Activated T-cell treated with anti-CD3 and anti-CD28 coated beads, Interleukin-2, amount 50 U/mL, for 4 hours (primary cell): ENCODE data around the gene PDILT. TPM values are rescaled to one million over a fixed set of nuclear protein-coding genes. Genes with fewer than 3 reads are reported as not detected.
"Not testable (repeated sequence)": the region's sequence is repeated elsewhere in the genome, so short reads cannot be mapped to it uniquely, and the experiment has no call there.

Experiments
- ATAC-seq, 2 donors: fragments of 200-7000 bp; cut with Tn5 transposase; one replicate each; pipeline ENCODE4 v1.10.0; 2021
- DNase-seq: peaks from one replicate; pipeline ENCODE4 v3.0.0-alpha.2; 2020
- H3K27me3 Mint-ChIP-seq: one replicate; pipeline ENCODE4 v1.8.0; 2021; ENCODE audit warnings: low read depth, mixed read lengths
- H3K36me3 Mint-ChIP-seq: one replicate; pipeline ENCODE4 v1.8.0; 2022; ENCODE audit warnings: mixed read lengths; ENCODE audit not compliant: insufficient read depth
- H3K4me1 Mint-ChIP-seq: one replicate; pipeline ENCODE4 v1.8.0; 2021; ENCODE audit warnings: low read depth, mixed read lengths
- H3K4me3 Mint-ChIP-seq: one replicate; pipeline ENCODE4 v1.8.0; 2021; ENCODE audit warnings: mild to moderate bottlenecking, moderate library complexity, mixed read lengths
- H3K9me3 Mint-ChIP-seq: one replicate; pipeline ENCODE4 v1.8.0; 2021; ENCODE audit warnings: mixed read lengths
- total RNA-seq, 3 donors: library from RNA; stranded (reverse); gene quantifications; one replicate each; pipeline ENCODE4 v1.2.1, GENCODE V29; 2021

PDILT gene
- total RNA-seq, 3 donors from 2014 or later: not detected

- not testable (repeated sequence) for ATAC-seq, H3K27me3 Mint-ChIP-seq, H3K4me1 Mint-ChIP-seq, H3K36me3 Mint-ChIP-seq, H3K9me3 Mint-ChIP-seq, H3K4me3 Mint-ChIP-seq, DNase-seq
These were observed 17.2 kb upstream of the PDILT start for GRCh38 chr16:20421748-20422147.

GRCh38 chr16:20419093-20419492 is 14.6 kb upstream of the PDILT start:
- not testable (repeated sequence) for H3K27me3 Mint-ChIP-seq, H3K9me3 Mint-ChIP-seq, H3K4me3 Mint-ChIP-seq, H3K36me3 Mint-ChIP-seq, ATAC-seq, DNase-seq, H3K4me1 Mint-ChIP-seq

GRCh38 chr16:20415541-20415940 is 11.0 kb upstream of the PDILT start:
- Mint-ChIP-seq H3K27me3 (peaks cover 5% of the 10 kb centered on the region), H3K4me1 (no peaks in the 10 kb centered on the region), H3K9me3 (no peaks in the 10 kb centered on the region), H3K4me3 (no peak overlapping the region), H3K36me3 (no peaks in the 10 kb centered on the region)
- DNase-seq: no peak
- no peak for ATAC-seq

GRCh38 chr16:20411055-20411454 is 6.5 kb upstream of the PDILT start:
- H3K9me3 Mint-ChIP-seq: no peaks in the 10 kb centered on the region
- DNase-seq (no peak), ATAC-seq (no peak)
- no peaks in the 10 kb centered on the region for H3K4me1 Mint-ChIP-seq
- H3K4me3 Mint-ChIP-seq: no peak overlapping the region
- H3K27me3 Mint-ChIP-seq: peaks cover 10% of the 10 kb centered on the region
- H3K36me3 Mint-ChIP-seq: no peaks in the 10 kb centered on the region

- DNase-seq (no peak), ATAC-seq (no peak)
- H3K27me3 Mint-ChIP-seq: peaks cover 10% of the 10 kb centered on the region
- H3K4me1 Mint-ChIP-seq: no peaks in the 10 kb centered on the region
- no peak overlapping the region for H3K4me3 Mint-ChIP-seq
- no peaks in the 10 kb centered on the region for H3K9me3 Mint-ChIP-seq
- H3K36me3 Mint-ChIP-seq: no peaks in the 10 kb centered on the region
These were observed 5.7 kb upstream of the PDILT start for GRCh38 chr16:20410121-20410723.

GRCh38 chr16:20409398-20410120 is 5.0 kb upstream of the PDILT start, which contains the start of gene ACSM5:
Gene ACSM5 (plus strand): TSS chr16:20409534. CDS start chr16:20411485, 1,951 bp downstream.
- no peaks in the 10 kb centered on the region for H3K36me3 Mint-ChIP-seq
- no peak for ATAC-seq
- no peak for DNase-seq
- H3K4me1 Mint-ChIP-seq: no peaks in the 10 kb centered on the region
- no peaks in the 10 kb centered on the region for H3K9me3 Mint-ChIP-seq
- no peak within 1 kb of the TSS for H3K4me3 Mint-ChIP-seq
- H3K27me3 Mint-ChIP-seq: peaks cover 10% of the 10 kb centered on the region

- no peaks in the 10 kb centered on the region for H3K36me3 Mint-ChIP-seq
- no peaks in the 10 kb centered on the region for H3K4me1 Mint-ChIP-seq
- no peaks in the 10 kb centered on the region for H3K9me3 Mint-ChIP-seq
- H3K4me3 Mint-ChIP-seq: no peak overlapping the region
- DNase-seq (no peak), ATAC-seq (no peak)
- H3K27me3 Mint-ChIP-seq: no peaks in the 10 kb centered on the region
These were observed 1.9 kb downstream of the PDILT start for GRCh38 chr16:20402651-20403050.

- DNase-seq (no peak), ATAC-seq (peak in 1 of 2 donors; percentile 14)
- Mint-ChIP-seq H3K36me3 (no peaks in the 10 kb centered on the region), H3K4me3 (no peak overlapping the region), H3K9me3 (no peaks in the 10 kb centered on the region), H3K4me1 (no peaks in the 10 kb centered on the region), H3K27me3 (no peaks in the 10 kb centered on the region)
These were observed 3.0 kb downstream of the PDILT start for GRCh38 chr16:20401475-20402016.

GRCh38 chr16:20401066-20401465 is 3.5 kb downstream of the PDILT start:
- Mint-ChIP-seq H3K27me3 (no peaks in the 10 kb centered on the region), H3K36me3 (no peaks in the 10 kb centered on the region), H3K4me1 (no peaks in the 10 kb centered on the region), H3K4me3 (no peak overlapping the region), H3K9me3 (no peaks in the 10 kb centered on the region)
- no peak for DNase-seq
- ATAC-seq: no peak

GRCh38 chr16:20399185-20399584 is 5.4 kb downstream of the PDILT start:
- ATAC-seq (no peak), DNase-seq (no peak)
- no peaks in the 10 kb centered on the region for H3K36me3 Mint-ChIP-seq
- H3K4me1 Mint-ChIP-seq: no peaks in the 10 kb centered on the region
- H3K4me3 Mint-ChIP-seq: no peak overlapping the region
- H3K27me3 Mint-ChIP-seq: no peaks in the 10 kb centered on the region
- no peaks in the 10 kb centered on the region for H3K9me3 Mint-ChIP-seq

- no peaks in the 10 kb centered on the region for H3K9me3 Mint-ChIP-seq
- no peak overlapping the region for H3K4me3 Mint-ChIP-seq
- no peak for DNase-seq
- no peaks in the 10 kb centered on the region for H3K27me3 Mint-ChIP-seq
- no peaks in the 10 kb centered on the region for H3K36me3 Mint-ChIP-seq
- no peak for ATAC-seq
- H3K4me1 Mint-ChIP-seq: no peaks in the 10 kb centered on the region
These were observed 5.9 kb downstream of the PDILT start for GRCh38 chr16:20398603-20399002.

GRCh38 chr16:20397468-20398074 is 7.0 kb downstream of the PDILT start:
- H3K36me3 Mint-ChIP-seq: no peaks in the 10 kb centered on the region
- no peak for DNase-seq
- no peak for ATAC-seq
- no peak overlapping the region for H3K4me3 Mint-ChIP-seq
- H3K4me1 Mint-ChIP-seq: no peaks in the 10 kb centered on the region
- H3K27me3 Mint-ChIP-seq: no peaks in the 10 kb centered on the region
- H3K9me3 Mint-ChIP-seq: no peaks in the 10 kb centered on the region

- no peaks in the 10 kb centered on the region for H3K9me3 Mint-ChIP-seq
- ATAC-seq (no peak), DNase-seq (no peak)
- no peaks in the 10 kb centered on the region for H3K4me1 Mint-ChIP-seq
- H3K27me3 Mint-ChIP-seq: no peaks in the 10 kb centered on the region
- H3K36me3 Mint-ChIP-seq: no peaks in the 10 kb centered on the region
- no peak overlapping the region for H3K4me3 Mint-ChIP-seq
These were observed 7.6 kb downstream of the PDILT start for GRCh38 chr16:20396846-20397467.

GRCh38 chr16:20395946-20396345 is 8.6 kb downstream of the PDILT start:
- Mint-ChIP-seq H3K9me3 (no peaks in the 10 kb centered on the region), H3K27me3 (no peaks in the 10 kb centered on the region), H3K36me3 (no peaks in the 10 kb centered on the region), H3K4me1 (no peaks in the 10 kb centered on the region), H3K4me3 (no peak overlapping the region)
- ATAC-seq: no peak
- DNase-seq: no peak
